ENCODE measurements around the gene SYT7.

SYT7 gene

GRCh38 chr11:61516191-61516590, 64.7 kb downstream of the SYT7 start:
- DNase-seq (ENCODE audit: low read depth in 2 of 2), result no peak

DNA sequence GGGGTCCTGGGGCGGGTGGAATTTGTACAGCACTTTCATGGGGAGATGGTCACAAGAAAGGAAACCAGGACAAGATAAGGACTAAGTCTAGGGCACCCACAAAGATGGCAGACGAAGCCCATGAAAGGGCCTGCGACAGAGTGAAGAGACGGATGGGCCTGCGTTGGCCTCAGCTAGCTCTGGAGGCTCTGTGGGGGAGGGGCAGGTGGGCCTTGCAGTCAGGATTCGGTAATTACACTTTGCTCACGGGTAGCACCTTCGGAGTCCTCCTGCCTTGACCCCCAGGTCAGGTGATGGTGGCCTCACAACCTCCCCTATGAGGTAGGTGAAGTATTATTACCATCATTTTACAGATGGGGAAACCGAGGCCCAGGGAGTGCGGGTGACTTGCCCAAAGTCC, 65.2 kb downstream of the SYT7 start:
- DNase-seq (ENCODE audit: low read depth in 2 of 2), result no peak

DNA sequence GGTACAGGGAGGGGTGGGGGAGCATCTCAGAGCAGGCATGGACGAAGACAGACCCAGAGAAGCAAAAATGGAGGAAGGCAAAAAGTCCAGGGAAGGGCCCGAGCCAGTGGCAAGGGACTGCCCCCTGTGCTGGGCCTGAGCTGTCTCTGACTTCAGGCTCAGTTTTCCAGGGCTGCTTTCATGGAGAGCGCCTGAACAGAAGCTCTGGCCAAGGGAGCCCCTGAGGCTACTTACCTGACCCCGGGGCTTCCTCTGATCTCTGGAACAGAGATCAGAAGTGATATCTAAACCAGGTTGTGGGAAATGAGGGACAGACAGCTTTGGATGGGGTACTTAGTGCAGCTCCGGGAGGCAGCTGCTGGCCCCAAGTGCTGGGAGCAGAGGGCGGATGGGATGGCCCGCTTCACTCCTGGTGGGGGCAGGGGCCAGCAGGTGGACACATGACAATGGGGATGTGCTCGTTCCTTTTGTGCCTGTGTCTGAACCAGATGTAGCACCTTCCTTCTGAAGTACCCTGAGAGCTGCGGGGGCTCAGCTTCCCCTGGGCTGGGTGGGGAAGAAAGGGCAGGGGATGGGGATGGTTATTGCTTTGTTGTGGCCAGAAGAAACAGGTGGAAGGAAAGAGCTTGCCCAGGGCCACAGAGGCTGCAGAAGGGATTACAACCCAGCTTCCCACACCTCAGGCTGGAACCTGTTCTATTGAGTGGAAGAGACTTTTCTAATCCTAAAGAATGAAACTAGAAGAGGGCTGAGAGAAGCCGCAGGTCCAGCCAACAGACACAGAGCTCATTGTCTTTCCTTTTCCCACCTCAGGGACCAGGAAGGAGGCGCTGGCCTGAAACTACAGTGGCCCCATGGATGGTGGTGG, 66.6 kb downstream of the SYT7 start:
- DNase-seq (ENCODE audit: low read depth in 2 of 2), result no peak

GRCh38 chr11:61513143-61513765, 67.6 kb downstream of the SYT7 start:
- no peak for DNase-seq (ENCODE audit: low read depth in 2 of 2)

DNA sequence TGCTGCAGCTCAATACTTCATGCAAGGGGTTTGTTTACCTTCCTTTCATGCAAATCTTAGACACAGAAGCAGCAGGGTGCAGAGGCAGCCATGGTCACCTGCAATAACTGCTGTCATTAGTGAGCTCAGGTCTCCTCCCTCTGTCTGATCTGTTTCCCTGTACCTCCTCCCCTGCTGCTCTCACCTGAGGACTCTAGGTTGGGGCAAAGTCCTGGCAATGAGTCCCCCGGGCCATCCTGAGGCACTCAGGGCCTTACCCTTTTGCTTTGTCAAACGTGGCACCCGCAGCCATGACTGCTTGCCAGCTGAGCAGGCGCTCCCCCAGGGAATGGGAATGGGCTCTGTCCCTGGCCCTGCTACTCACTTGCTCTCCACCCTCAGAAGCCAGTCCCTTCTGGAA, 68.4 kb downstream of the SYT7 start:
- no peak for DNase-seq (ENCODE audit: low read depth in 2 of 2)

- no peak for DNase-seq (ENCODE audit: low read depth in 2 of 2)
Measured at GRCh38 chr11:61511383-61511782, 69.5 kb downstream of the SYT7 start.

DNA sequence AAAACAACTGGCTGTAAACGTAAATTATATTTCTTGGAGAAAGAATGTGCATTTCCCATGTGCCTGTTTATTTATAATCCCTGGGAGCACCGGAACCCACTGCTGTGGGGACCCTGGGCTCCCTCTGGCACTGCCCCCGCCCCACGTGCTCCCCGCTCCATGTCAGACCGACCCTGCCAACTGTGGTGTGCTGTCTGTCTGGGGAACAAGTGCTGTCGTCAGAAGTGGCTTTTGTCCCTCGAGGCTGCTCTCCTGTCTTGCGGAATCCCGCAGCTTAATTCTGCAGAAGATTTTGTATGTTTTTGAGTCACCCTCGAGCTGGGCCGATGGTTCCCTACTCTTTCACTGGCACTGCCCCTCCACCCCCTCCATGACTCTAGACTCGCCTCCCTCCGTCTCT, 69.9 kb downstream of the SYT7 start:
- DNase-seq (ENCODE audit: low read depth in 2 of 2), result no peak

DNA sequence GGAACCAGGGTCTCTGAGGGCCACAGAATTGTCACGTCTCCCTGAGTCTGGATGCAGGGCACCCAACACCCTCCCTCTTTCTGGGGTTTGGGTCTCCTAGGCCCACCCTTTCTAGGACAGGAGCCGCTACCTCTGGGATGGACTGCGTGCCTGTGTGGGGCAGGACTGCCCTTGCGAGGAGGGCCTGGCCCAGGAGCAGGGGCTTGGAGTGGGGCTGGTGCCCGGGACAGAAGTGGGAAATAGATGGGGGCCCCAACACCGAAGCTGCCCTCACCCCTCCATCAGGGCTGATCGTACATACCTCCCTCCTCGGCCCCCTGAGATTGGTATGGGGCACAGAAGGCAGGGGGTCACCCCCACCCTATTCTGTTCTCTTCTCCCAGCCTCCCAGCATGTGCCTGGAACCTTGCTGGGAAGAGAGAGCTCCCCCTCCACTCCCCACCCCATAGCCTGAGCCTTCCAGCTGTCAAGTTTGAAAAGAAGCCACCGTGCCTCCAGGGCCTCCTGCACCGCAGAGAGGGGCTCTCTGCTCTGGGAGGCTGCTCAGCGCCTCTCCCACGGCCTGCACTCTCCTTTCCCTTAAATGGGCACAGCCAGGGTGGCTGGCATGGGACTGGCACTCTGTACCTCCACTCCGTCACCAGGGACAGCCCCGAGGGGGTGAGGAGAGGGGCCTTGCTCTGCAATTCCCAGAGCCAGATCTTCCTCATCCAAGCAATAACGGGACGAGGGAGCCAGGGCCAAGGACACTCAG, 70.5 kb downstream of the SYT7 start:
- DNase-seq (ENCODE audit: low read depth in 2 of 2), result no peak

GRCh38 chr11:61509043-61510029, 71.5 kb downstream of the SYT7 start:
- peak; percentile 55 to 67 for DNase-seq (ENCODE audit: low read depth in 2 of 2)

- DNase-seq (ENCODE audit: low read depth in 2 of 2), result peak; percentile 30 to 43
Measured at GRCh38 chr11:61507962-61508861, 72.7 kb downstream of the SYT7 start, which contains the start of gene LRRC10B. Gene LRRC10B (plus strand): TSS chr11:61508749. CDS start chr11:61508999, 250 bp downstream.

- no peak for DNase-seq (ENCODE audit: low read depth in 2 of 2)
Measured at GRCh38 chr11:61507012-61507768, 73.7 kb downstream of the SYT7 start.

- DNase-seq (ENCODE audit: low read depth in 2 of 2), result no peak
Measured at GRCh38 chr11:61505640-61506155, 75.2 kb downstream of the SYT7 start.

GRCh38 chr11:61505106-61505505, 75.8 kb downstream of the SYT7 start:
- DNase-seq (ENCODE audit: low read depth in 2 of 2), result no peak

DNA sequence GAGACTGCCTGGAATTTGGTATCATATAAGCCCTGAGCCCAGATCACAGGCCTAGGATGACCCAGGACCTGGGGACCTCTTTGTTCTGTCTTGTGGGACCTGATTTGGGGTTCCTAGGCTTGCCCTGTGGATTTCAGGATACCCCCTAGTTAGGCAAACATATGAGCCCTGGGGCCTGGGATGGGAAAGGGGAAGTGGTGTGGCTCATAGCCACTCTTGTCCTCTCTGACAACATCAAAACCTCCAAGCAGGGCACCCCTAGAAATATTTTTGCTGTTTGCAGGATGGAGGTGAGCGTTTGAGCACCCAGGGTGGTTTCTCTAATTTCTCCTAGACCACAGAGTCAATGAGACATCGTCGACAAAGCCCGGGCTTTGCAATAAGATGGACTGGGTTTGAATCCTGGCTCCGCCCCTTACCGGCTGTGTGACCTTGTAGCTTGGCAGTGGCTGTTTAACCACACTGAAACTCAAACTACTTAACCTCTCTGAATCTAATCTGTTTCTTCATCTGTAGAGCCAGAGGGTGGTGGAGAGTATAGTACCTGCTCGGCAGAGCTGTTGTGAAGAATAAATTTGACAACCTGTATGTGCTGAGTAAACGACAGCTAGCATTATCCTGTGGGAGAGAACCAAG, 77.6 kb downstream of the SYT7 start:
- DNase-seq (ENCODE audit: low read depth in 2 of 2), result no peak

GRCh38 chr11:61502522-61502921, 78.4 kb downstream of the SYT7 start:
- DNase-seq (ENCODE audit: low read depth in 2 of 2), result no peak

DNA sequence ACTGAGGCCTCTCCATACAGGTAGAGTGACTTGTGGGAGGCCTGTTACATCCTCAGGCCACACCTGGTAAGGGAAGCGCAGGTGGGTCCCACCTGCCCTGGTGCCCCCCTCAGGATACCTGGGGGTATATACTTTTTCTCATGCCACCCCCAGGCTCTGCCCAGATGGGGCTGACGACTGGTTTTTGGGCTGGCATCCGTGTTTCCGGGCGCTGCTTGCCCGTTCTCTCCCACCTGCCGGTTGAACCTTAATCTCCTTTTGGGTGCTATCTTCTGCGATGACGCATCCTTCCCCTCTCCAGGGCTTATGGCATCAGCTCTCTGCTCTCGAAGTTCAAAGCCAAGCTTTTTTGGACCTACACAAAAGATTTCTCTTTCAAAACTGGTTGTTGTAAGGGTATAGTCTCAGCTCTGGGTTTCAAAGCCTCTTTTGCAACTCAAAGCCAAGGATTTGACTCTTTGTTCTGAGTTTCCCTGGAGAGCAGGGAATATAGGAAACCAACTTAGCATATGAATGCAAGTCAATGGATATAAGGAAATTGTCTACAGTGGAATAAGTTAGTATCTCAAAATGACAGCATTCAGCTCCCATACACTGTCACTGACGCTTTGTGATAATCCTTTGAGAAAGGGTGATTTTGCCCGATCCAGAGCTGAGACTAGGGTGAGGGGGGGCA, 80.9 kb downstream of the SYT7 start:
- DNase-seq (ENCODE audit: low read depth in 2 of 2), result no peak

DNA sequence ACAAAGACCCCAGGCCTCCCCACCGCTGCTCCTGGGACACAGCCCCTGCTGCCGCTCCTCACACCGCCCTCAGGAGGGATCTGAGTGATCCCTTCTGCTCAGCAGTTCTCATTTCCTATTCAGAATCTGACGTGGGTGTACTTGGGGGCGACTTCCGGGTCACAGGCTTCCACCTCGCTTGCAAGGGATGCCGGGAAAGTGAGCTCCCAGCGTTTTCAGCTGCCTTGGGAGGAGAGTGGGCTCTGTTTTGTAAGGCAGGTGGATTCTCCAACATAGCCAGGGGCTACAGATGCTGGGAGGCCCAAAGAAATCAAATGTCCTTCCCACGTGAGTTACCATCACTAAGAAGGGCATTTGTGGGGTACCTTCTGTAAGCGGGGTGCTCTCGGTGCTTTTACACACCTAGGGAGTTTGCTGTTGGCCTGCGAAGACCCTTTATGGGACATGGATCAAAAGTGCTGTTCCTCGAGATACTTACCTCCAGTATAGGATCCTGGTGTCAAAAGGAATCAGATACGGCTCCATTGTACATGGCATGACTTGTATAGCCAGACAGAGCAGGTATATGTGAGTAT, 82.0 kb downstream of the SYT7 start:
- no peak for DNase-seq (ENCODE audit: low read depth in 2 of 2)

DNA sequence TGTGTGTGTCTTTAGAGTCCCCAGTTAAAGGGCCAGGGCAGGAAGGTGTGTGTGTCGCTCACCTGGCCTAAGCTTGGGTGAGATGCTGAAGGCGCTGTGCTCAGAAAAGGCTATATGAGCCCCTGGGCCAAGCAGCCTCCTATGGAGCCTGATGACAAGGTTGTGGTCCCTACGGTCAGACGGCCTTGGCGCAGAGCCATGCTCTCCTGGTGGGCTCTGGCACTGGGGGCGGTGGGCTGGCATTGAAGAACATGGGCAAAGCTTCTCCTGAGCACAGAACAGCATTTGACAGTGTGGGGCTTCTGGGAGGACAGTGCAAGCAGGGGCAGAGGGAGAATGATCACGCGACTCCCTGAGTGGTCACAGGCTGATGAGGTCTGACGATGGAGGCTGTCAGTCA, 83.0 kb downstream of the SYT7 start:
- no peak for DNase-seq (ENCODE audit: low read depth in 2 of 2)

Measured in stimulated activated CD8-positive, alpha-beta memory T cell treated with anti-CD3 and anti-CD28 coated beads, Interleukin-2, amount 100 ng/mL, for 48 hours (primary cell).